ENCODE data around the gene ZNF512B. TPM values are rescaled to one million over a fixed set of nuclear protein-coding genes. Genes with fewer than 3 reads are reported as not detected.

ZNF512B gene
- total RNA-seq, 4 donors from 2014 or later, result 7.1 to 17.7 (median 12.1) TPM

- no peak for DNase-seq (ENCODE audit: extremely low spot score)
- Histone ChIP-seq H3K9me3 (no peaks in the 10 kb centered on the region), H3K27me3 (no peaks in the 10 kb centered on the region), H3K27ac (replicated peaks in 1 of 4) (no peak overlapping the region), H3K4me3 (no peak overlapping the region), H3K36me3 (peaks cover 25 to 63% (median 59%) of the 10 kb centered on the region in 4 donors), H3K4me1 (peaks cover 21 to 27% (median 26%) of the 10 kb centered on the region in 4 donors)
- 87% methylated on average over 17 of the region's 17 CpGs for WGBS
- TF ChIP-seq POLR2AphosphoS5 (IDR thresholded peaks at IDR 0.05) (no peak), POLR2A (IDR thresholded peaks at IDR 0.05; ENCODE audit: low read depth) (no peak), EP300 (IDR thresholded peaks at IDR 0.05) (no peak), CTCF (IDR thresholded peaks at IDR 0.05) (no peak)
- intact Hi-C loops (cut with DNase I), result no loop called here
Measured at GRCh38 chr20:63959699-63960075, 10.0 kb downstream of the ZNF512B start.

- Histone ChIP-seq H3K9me3 (no peaks in the 10 kb centered on the region), H3K4me3 (no peak overlapping the region), H3K27me3 (no peaks in the 10 kb centered on the region), H3K4me1 (peaks cover 27 to 33% (median 32%) of the 10 kb centered on the region in 4 donors), H3K36me3 (peaks cover 25 to 58% (median 56%) of the 10 kb centered on the region in 4 donors), H3K27ac (replicated peaks in 1 of 4) (no peak overlapping the region)
- no peak for DNase-seq (ENCODE audit: extremely low spot score)
- 67% methylated on average over 5 of the region's 10 CpGs for WGBS
- TF ChIP-seq POLR2AphosphoS5 (IDR thresholded peaks at IDR 0.05) (no peak), POLR2A (IDR thresholded peaks at IDR 0.05; ENCODE audit: low read depth) (no peak), CTCF (IDR thresholded peaks at IDR 0.05) (no peak), EP300 (IDR thresholded peaks at IDR 0.05) (no peak)
- intact Hi-C loops (cut with DNase I), result no loop called here
Measured at GRCh38 chr20:63958964-63959698, 10.6 kb downstream of the ZNF512B start.

GRCh38 chr20:63958471-63958870 lies 11.3 kb downstream of the ZNF512B start:
- DNase-seq (ENCODE audit: extremely low spot score), result no peak
- intact Hi-C loops (cut with DNase I), result no loop called here
- H3K36me3 ChIP-seq, result peaks cover 19 to 51% (median 50%) of the 10 kb centered on the region in 4 donors
- no peak overlapping the region for H3K27ac ChIP-seq (replicated peaks in 1 of 4)
- WGBS, result 62% methylated on average over 4 of the region's 4 CpGs
- no peaks in the 10 kb centered on the region for H3K9me3 ChIP-seq
- peaks cover 34 to 39% (median 38%) of the 10 kb centered on the region in 4 donors for H3K4me1 ChIP-seq
- no peaks in the 10 kb centered on the region for H3K27me3 ChIP-seq
- H3K4me3 ChIP-seq, result no peak overlapping the region
- TF ChIP-seq CTCF (IDR thresholded peaks at IDR 0.05), result no peak

- TF ChIP-seq POLR2A (IDR thresholded peaks at IDR 0.05; ENCODE audit: low read depth) (no peak), EP300 (IDR thresholded peaks at IDR 0.05) (no peak), POLR2AphosphoS5 (IDR thresholded peaks at IDR 0.05) (no peak), CTCF (IDR thresholded peaks at IDR 0.05) (no peak)
- Histone ChIP-seq H3K36me3 (peaks cover 13 to 45% (median 44%) of the 10 kb centered on the region in 4 donors), H3K4me3 (peak overlapping the region in 1 of 4 donors; percentile 94), H3K4me1 (peaks cover 40 to 45% (median 44%) of the 10 kb centered on the region in 4 donors), H3K27me3 (no peaks in the 10 kb centered on the region), H3K27ac (replicated peaks in 1 of 4) (peak overlapping the region; percentile 61 to 94 (median 71)), H3K9me3 (no peaks in the 10 kb centered on the region)
- 35% methylated on average over 9 of the region's 13 CpGs for WGBS
- intact Hi-C loops (cut with DNase I), result no loop called here
- no peak for DNase-seq (ENCODE audit: extremely low spot score)
Measured at GRCh38 chr20:63957690-63958441, 11.9 kb downstream of the ZNF512B start.
